GM23338 (cell line): ENCODE data around the gene SEC16A.

ENCODE experiments used
- CREB1 ChIP-seq: fragments of 250-450 bp; sonication (Bioruptor Pico); IDR thresholded peaks from 2 replicates; pipeline ENCODE4 v1.5.0; 2020; ENCODE audit warnings: low read depth, mild to moderate bottlenecking, moderate library complexity
- CTCF ChIP-seq, 2 experiments: fragments of 200-600 bp in 1 of 2; sonication (generic) in 1 of 2; conservative IDR thresholded peaks; 2 replicates each; pipeline versions ENCODE4 v1.5.1 to v1.6.1; 2016 to 2017; ENCODE audit warnings: antibody characterized with exemption in 2 of 2, low read depth in 2 of 2, mild to moderate bottlenecking in 2 of 2, moderate library complexity in 1 of 2
- ETS1 ChIP-seq: IDR thresholded peaks from 2 replicates; pipeline ENCODE4 v1.6.1; 2016; ENCODE audit warnings: antibody characterized with exemption
- EZH2 ChIP-seq: fragments of 200-600 bp; sonication (generic); IDR thresholded peaks from one replicate; pipeline ENCODE4 v1.8.0; 2017; ENCODE audit warnings: antibody characterized with exemption, mild to moderate bottlenecking, low read depth; ENCODE audit not compliant: unreplicated experiment
- EZH2phosphoT487 ChIP-seq: fragments of 200-600 bp; sonication (generic); IDR thresholded peaks from one replicate; pipeline ENCODE4 v1.8.1; 2018; ENCODE audit warnings: antibody characterized with exemption; ENCODE audit not compliant: unreplicated experiment
- JUNB ChIP-seq: IDR thresholded peaks from one replicate; pipeline ENCODE4 v1.6.1; 2016; ENCODE audit warnings: antibody characterized with exemption; ENCODE audit not compliant: unreplicated experiment
- NANOG ChIP-seq: IDR thresholded peaks from 2 replicates; pipeline ENCODE4 v1.6.1; 2016; ENCODE audit warnings: antibody characterized with exemption, borderline replicate concordance
- POLR2AphosphoS5 ChIP-seq: IDR thresholded peaks from 2 replicates; pipeline ENCODE4 v1.6.1; 2016; ENCODE audit warnings: antibody characterized with exemption, low read depth
- REST ChIP-seq: IDR thresholded peaks from one replicate; pipeline ENCODE4 v1.6.1; 2018; ENCODE audit warnings: antibody characterized with exemption; ENCODE audit not compliant: unreplicated experiment
- STAT1 ChIP-seq: IDR thresholded peaks from one replicate; pipeline ENCODE4 v1.6.1; 2016; ENCODE audit warnings: antibody characterized with exemption; ENCODE audit not compliant: unreplicated experiment
- ZNF114 ChIP-seq: fragments of 250-450 bp; sonication (Bioruptor Pico); IDR thresholded peaks from 2 replicates; pipeline ENCODE4 v1.5.0; 2020; ENCODE audit warnings: mild to moderate bottlenecking, moderate library complexity
- ZNF331 ChIP-seq: fragments of 250-450 bp; sonication (Bioruptor Pico); IDR thresholded peaks from 2 replicates; pipeline ENCODE4 v1.5.0; 2020; ENCODE audit warnings: low read depth, mild to moderate bottlenecking, moderate library complexity
- ZNF462 ChIP-seq: fragments of 250-450 bp; sonication (Bioruptor Pico); IDR thresholded peaks from 2 replicates; pipeline ENCODE4 v1.5.0; 2020; ENCODE audit warnings: mild to moderate bottlenecking, moderate library complexity

DNA sequence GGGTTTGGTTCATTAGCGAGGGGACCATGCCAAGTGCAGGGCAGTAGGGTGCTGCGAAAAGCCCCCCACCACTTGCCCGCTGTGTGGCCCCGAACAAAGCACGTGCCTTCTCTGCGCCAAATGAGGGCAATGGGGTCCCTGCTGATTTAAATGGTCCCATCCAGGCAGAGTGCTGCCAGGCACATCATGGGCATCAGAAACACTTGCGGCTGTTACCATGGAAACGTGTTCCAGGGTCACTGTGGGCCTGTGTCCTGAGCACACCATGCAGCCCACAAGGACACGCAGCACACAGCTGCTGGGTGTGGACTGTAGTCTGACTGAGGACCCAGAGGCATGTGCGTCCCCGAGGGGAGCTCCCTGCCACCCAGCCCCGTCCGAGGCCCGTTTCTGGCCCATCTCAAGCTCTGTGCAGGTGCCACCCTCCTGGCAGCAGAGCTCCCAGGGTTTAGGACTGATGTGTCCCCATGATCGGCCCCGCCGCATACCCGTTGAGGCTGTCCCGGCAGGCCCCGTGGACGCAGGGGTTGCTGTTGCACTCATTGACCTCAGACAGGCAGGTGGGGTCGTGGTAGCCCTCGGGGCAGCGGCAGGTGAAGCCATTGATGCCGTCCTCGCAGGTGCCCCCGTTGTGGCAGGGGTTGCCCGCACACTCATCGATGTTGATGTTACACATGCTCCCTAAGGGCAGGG is 31.3 kb upstream of the SEC16A start:
- TF ChIP-seq EZH2 (no peak), CTCF (conservative IDR thresholded peaks at IDR 0.05; ENCODE audit: low read depth in 2 of 2) (no peak), JUNB (no peak), EZH2phosphoT487 (no peak), POLR2AphosphoS5 (no peak), REST (no peak), CREB1 (CRISPR knock-in tag) (no peak), ZNF331 (CRISPR knock-in tag) (no peak), NANOG (no peak), STAT1 (no peak), ETS1 (no peak), ZNF114 (CRISPR knock-in tag) (no peak), ZNF462 (CRISPR knock-in tag) (no peak)
